Vagina (tissue), 2 donors: ENCODE data around the gene KCTD10.

Experiments
- CTCF ChIP-seq, 3 experiments: fragments of 450-650 bp in 2 of 3; fragments of 200-600 bp in 1 of 3; sonication (generic) in 1 of 3; IDR thresholded peaks; one replicate each; pipeline ENCODE4 v1.5.1; 2017 to 2019; ENCODE audit warnings: antibody characterized with exemption in 3 of 3, mild to moderate bottlenecking in 2 of 3, moderate library complexity in 2 of 3
- POLR2AphosphoS5 ChIP-seq, 2 donors: sonication (generic); formaldehyde crosslinking; IDR thresholded peaks; one replicate each; pipeline ENCODE4 v1.9.0; 2017; ENCODE audit warnings: antibody characterized with exemption in 2 of 2, mild to moderate bottlenecking in 2 of 2, low read depth in 1 of 2; ENCODE audit not compliant: insufficient read depth in 1 of 2

DNA sequence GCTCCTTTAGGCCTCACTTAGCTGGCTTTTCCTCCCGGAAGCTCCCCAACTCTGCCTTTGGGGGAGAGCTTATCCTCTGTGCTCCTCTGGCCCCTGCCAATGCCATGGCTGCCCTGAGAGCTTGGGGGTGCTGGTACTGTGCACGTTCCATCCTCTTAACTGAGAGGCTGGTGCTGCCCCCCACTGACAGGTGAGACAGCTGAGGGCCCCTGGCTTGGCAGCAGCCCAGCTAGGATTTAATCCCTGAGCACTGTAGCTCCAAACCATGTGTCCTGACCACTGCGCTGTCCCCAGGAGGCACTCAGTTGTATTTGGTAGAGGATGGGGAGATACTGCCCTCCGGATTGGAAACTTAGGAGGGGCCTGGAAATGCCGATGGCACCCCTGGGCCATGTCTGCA, 46.4 kb upstream of the KCTD10 start:
- TF ChIP-seq POLR2AphosphoS5 (IDR thresholded peaks at IDR 0.05; ENCODE audit: insufficient read depth in 1 of 2, low read depth in 1 of 2) (no peak), CTCF (IDR thresholded peaks at IDR 0.05) (no peak)
